ENCODE data around the gene MEOX1.
"Not testable (repeated sequence)": the region's sequence is repeated elsewhere in the genome, so short reads cannot be mapped to it uniquely, and the experiment has no call there.

The MEOX1 gene
- 0 to 0.09 (median 0) reads per million in 18 experiments for total RNA-seq

DNA sequence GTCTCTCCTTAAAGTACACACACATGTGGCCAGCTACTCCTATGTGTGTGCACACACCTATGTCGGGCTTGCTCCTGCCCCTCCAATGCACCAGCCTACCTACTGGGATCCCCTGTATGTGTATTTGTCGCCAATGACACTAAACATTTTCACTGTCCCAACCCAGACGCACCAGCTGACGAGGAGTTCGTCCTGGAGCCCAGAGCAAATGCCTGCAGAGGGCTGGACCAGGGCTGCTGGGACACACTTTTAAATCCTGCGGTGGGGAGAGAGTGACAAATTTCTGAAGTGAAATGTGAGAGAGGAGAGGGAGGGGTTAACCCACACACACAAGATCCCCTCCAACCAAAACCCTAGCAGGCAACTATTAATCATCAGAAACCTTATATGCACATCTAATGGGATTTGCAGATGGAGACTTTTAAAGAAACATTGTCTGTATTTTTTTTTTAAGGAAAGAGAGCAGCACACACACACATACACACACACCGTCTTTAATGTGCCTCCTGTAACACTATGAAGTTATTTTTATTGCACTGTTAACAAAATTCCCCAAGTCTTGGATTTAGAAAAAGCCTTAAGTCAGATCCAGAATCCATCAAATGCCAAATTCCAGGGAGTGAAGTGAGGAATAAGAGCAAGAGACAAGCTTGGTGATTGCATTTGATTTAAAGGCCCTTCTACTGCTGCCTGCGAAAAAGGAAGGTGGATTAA, at the start of gene MEOX1:
MEOX1 (minus strand) TSS at position 224 of the 714 bp plus-strand sequence. CDS start 388 bp downstream, outside the sequence.
- DNase-seq, result no peak

DNA sequence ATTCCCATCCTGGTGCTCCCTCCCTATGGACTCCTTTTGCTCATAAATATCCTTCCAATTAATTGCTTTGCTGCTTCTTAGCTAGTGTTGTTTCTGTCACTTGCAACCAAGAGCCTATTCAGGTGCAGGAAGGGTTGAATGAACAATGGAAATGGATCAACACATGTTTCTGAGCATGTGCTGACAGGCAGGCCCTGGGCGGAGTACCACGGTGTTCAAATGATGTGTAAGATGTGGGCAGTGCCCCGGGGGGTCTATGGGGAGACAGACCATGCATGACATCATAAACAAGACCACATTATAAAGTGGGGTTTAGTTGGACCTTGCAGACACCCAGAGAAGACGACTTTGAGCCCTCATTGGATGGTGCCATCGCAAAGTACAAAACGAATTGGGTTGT, 48.4 kb upstream of the MEOX1 start:
- DNase-seq, result no peak

- no peak for DNase-seq
These were observed 47.5 kb upstream of the MEOX1 start for GRCh38 chr17:43709210-43709609.

GRCh38 chr17:43707184-43707583, 45.5 kb upstream of the MEOX1 start:
- DNase-seq, result no peak

DNA sequence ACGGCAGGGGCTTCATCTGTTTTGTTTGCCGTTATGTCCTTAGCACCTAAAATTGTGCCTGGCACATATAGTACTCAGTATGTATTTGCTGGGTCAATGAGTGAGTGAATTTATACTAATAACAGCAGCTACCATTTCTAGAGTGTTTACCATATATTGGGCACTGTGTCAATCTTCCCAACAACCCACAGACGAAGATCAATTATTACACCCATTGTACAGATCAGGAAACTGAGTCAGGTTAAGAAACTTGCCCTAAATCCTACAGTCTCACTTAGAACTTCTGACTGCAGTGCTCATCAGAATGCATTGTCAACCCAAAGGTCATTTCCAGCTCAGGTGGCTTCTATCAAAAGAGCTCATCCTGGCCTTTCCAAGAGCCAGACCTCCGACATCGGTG, 44.5 kb upstream of the MEOX1 start:
- DNase-seq, result no peak

- no peak for DNase-seq
These were observed 41.9 kb upstream of the MEOX1 start for GRCh38 chr17:43703630-43704029.

GRCh38 chr17:43702637-43703036, 40.9 kb upstream of the MEOX1 start:
- DNase-seq, result peak; percentile 27

GRCh38 chr17:43701318-43701743, 39.6 kb upstream of the MEOX1 start:
- peak; percentile 48 to 76 for DNase-seq

GRCh38 chr17:43699438-43699756, 37.7 kb upstream of the MEOX1 start:
- no peak for DNase-seq

DNA sequence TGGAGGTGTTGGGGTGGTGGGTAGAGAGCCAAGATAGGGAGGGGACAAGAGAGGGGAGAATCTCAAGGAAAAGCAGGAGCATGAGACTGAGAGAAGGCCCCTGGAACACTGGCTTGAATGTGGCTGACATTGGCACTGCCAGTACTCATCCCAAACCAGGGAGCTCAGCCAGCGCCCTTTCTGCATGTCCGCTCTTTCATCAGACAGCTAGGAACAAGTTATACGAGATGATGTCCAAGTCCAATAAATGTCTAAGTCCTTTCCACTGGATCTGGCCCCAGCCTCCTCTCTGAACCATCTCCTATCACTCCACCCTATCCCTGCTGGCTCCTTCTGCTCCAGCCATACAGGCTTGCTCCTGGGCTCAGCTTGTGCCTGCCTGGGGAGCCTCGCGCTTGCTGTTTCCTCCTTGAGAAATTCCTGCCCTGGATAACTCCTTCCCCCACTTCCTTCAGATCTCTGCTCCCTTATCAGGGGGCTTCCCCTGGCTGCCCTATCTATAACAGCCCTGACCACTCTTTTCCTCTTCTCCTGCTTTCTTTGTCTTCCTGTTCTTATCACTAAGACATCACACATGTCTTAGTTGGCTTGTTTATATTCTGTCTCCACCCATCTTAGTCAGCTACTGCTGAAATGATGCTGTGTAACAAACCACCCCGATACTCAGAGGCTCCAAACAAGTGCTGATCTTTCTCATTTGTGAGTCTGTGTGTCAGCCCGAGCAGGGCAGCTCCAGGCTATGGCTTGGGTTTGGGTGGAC, 37.1 kb upstream of the MEOX1 start:
- no peak for DNase-seq

GRCh38 chr17:43697937-43698336, 36.2 kb upstream of the MEOX1 start:
- DNase-seq, result no peak

DNA sequence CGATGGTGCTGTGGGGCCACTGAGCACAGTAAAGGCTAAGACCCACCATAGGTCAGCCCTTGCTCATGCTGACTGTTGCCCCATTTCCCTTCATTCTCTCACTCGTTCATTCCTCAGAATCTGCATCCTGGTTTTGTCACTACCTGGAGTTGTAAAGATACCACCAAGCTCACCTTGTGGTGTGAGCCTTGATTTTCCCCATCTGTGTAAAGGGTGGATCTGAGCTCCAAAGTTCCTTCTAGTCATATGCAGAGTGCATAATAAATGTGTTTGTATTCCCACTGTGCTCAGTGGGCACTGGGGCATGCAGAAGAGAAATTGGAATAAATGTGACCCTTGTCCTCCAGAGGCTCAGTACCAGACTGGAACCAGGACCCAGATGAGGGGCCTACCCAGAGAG, 35.2 kb upstream of the MEOX1 start:
- no peak for DNase-seq

GRCh38 chr17:43695970-43696865, 34.5 kb upstream of the MEOX1 start:
- DNase-seq, result peak; percentile 27 to 29

DNA sequence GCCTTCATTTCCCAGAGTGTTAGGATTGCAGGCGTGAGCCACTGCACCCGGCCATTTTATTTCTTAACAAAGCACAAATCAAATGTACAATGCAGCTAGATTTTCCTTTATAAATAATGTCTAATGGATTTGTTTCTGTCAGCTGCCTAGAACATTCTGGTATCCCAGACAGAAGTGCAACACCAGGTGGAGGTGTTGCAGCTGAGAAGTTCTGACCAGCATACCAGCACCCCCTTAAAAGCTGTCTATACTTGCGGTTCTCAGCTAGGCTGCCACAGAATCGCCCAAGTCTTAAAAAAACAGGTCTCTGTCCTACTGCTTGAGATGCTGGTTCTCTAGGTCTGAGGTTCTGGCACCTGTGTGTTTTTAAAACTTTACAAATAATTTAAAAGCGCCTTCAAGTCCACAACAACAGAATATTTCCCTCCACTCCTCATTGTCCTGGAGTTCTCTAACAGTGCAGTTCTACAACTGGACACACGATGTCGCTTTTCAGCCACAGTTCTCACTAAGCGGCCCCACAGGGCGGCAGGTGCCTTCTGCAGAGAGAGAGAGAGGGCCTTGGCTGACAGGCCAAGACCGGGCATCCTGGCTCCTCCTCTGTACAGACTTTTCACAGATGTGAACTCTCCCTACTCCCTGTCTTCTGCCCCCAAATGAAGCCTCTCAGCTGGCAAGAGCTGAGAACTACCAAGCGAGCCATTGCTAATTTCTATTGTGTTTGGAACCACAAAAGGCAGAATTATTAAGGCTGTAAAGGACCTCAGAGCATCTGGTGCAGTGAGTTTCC, 32.6 kb upstream of the MEOX1 start:
- peak; percentile 75 to 83 for DNase-seq

- no peak for DNase-seq
These were observed 29.6 kb upstream of the MEOX1 start for GRCh38 chr17:43691317-43691693.

- no peak for DNase-seq
These were observed 29.0 kb upstream of the MEOX1 start for GRCh38 chr17:43690624-43691316.

DNA sequence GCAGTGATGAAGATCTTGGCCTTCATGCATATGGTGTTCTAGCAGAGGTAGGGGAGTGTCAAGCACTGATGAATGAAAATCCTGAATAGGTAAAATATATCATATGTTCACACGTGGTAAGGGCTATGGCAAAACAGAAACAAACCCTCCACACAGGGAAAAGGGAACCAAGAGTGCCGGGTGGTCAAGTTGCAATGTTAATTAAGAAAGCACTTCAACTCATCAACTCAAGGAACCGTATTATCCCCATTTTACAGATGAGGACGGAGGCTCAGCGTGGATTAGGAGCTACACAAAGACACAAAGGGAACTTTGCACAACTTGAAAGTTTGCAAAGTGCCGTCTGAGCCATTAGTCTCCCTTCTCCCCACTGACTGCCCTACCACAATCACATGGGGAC, 28.1 kb upstream of the MEOX1 start:
- DNase-seq, result no peak

GRCh38 chr17:43689131-43689530, 27.4 kb upstream of the MEOX1 start:
- DNase-seq, result no peak

GRCh38 chr17:43686957-43687356, 25.2 kb upstream of the MEOX1 start:
- not testable (repeated sequence) for DNase-seq

GRCh38 chr17:43683928-43684653, 22.4 kb upstream of the MEOX1 start:
- DNase-seq, result no peak

DNA sequence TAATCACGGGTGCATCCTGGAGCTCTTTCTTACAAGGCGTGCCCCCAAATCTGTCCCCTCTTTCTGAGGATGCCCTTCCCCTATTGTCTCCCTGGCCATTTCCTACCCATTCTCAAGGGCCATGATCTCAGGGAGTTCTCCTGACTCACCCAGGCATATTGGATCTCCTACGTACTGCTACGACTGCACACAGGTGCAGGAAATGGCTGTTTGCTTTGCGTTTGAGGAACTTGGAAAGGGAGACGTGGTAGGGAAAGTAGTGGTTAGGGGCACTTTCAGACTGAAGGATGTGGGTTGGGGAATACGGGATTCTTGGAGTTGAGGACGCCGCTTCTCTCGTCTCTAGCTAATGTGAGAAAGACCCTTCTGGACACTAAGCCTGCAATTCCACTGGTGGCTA, 18.7 kb upstream of the MEOX1 start:
- DNase-seq, result no peak
